ENCODE measurements around the gene DGKA.
"Not testable (repeated sequence)": the region's sequence is repeated elsewhere in the genome, so short reads cannot be mapped to it uniquely, and the experiment has no call there.

Gene DGKA

DNA sequence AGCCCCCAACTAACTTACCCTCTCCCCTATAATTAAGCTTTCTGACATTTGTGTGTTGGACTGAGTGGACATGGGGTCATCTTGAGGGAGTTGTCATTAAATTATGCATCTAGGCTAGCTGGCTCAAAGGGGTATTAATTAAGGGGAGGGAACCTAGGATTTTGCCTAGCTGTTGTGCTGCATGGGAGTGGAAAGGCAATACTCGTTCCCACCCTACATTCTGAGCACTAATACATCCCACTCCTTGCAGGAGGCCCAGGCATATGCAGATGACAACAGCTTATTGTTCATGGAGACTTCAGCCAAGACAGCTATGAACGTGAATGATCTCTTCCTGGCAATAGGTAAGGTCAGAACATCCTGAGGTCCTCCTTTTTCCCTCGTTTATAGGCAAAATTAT, 60.1 kb downstream of the DGKA start:
- H3K36me3 ChIP-seq (ENCODE audit: insufficient read depth, insufficient read length, low read length) = peaks cover 91% of the 10 kb centered on the region
- DNase-seq (ENCODE audit: low read depth, low spot score) = no peak

DNA sequence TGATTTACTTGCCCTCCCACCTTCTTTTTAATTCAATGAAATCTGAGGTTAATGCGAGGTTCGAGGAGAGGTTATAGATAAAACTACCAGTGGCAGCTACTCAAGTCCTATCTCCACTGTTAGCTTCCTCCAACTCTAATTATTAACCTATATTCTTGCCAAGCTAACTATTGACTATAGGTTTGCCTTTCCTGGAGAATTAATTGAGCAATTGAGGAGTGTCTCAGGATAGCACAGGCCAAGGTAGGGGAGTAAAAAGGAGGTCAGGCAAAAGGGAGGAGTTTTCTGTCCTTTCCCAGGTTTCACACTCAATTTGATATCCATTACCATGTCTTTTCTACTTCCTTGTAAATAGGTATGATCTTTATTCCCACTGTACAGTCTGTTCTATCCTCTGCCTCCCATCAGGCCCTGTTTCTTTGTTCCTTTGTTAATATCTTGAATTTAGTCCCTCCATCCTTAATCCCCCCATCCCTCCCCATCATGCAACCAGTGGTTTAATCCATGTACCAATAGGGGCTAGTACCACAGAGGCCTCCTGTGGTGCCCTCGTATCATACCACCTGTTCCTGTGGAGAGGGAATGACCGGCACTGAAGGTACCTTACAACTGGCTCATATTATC, 62.4 kb downstream of the DGKA start:
- Histone ChIP-seq H3K4me1 (ENCODE audit: insufficient read depth, insufficient read length) (peaks cover under 1% of the 10 kb centered on the region), H3K4me3 (ENCODE audit: insufficient read length, low read depth) (no peak overlapping the region), H3K27me3 (ENCODE audit: insufficient read depth, insufficient read length) (no peaks in the 10 kb centered on the region), H3K9me3 (ENCODE audit: insufficient read depth, low read length) (no peaks in the 10 kb centered on the region), H3K9ac (ENCODE audit: insufficient read length, low read depth) (no peak overlapping the region), H3K36me3 (ENCODE audit: insufficient read depth, insufficient read length, low read length) (peaks cover 73% of the 10 kb centered on the region)
- DNase-seq (ENCODE audit: low read depth, low spot score) = no peak
- TF ChIP-seq ZNF274 (IDR thresholded peaks at IDR 0.05; ENCODE audit: low read depth, low read length) (no peak), SUZ12 (IDR thresholded peaks at IDR 0.05; ENCODE audit: extremely low read depth, insufficient read depth, insufficient read length) (no peak), YY1 (IDR thresholded peaks at IDR 0.05; ENCODE audit: insufficient read depth, insufficient read length) (no peak)

More for the DNA sequence above, 60.1 kb downstream of the DGKA start:
- no peak for TF ChIP-seq ZNF274 (IDR thresholded peaks at IDR 0.05; ENCODE audit: low read depth, low read length)
- Histone ChIP-seq H3K27me3 (ENCODE audit: insufficient read depth, insufficient read length) (no peaks in the 10 kb centered on the region), H3K4me1 (ENCODE audit: insufficient read depth, insufficient read length) (no peaks in the 10 kb centered on the region), H3K9me3 (ENCODE audit: insufficient read depth, low read length) (no peaks in the 10 kb centered on the region), H3K4me3 (ENCODE audit: insufficient read length, low read depth) (no peak overlapping the region), H3K9ac (ENCODE audit: insufficient read length, low read depth) (no peak overlapping the region)

DNA sequence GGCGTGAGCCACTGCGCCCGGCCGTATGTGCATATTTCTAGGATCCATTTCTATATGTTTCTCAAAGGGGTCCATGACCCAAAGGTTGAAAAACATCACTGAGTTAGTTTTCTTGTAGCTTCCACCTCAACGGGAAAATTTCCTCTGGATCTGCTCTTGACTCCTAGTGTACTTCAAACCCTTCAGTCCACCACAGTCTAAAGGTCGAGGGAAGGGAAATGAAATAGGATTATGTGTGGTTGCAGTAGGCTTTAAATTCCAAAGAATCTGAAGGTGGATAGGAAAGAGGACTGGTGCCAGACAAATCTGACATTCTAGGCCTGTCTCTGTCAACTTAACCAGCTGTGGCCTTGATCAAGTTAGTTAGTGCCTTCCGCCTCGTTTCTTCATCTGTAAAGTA, 64.4 kb downstream of the DGKA start:
- no peak for TF ChIP-seq ZNF274 (IDR thresholded peaks at IDR 0.05; ENCODE audit: low read depth, low read length)
- TF ChIP-seq YY1 (IDR thresholded peaks at IDR 0.05; ENCODE audit: insufficient read depth, insufficient read length) = no peak
- no peak for TF ChIP-seq SUZ12 (IDR thresholded peaks at IDR 0.05; ENCODE audit: extremely low read depth, insufficient read depth, insufficient read length)
- Histone ChIP-seq H3K27me3 (ENCODE audit: insufficient read depth, insufficient read length) (no peaks in the 10 kb centered on the region), H3K36me3 (ENCODE audit: insufficient read depth, insufficient read length, low read length) (peaks cover 56% of the 10 kb centered on the region), H3K4me3 (ENCODE audit: insufficient read length, low read depth) (no peak overlapping the region), H3K9me3 (ENCODE audit: insufficient read depth, low read length) (no peaks in the 10 kb centered on the region; the same call in 1 of the 2 replicates), H3K9ac (ENCODE audit: insufficient read length, low read depth) (no peak overlapping the region), H3K4me1 (ENCODE audit: insufficient read depth, insufficient read length) (peaks cover 3% of the 10 kb centered on the region)
- DNase-seq (ENCODE audit: low read depth, low spot score) = no peak

DNA sequence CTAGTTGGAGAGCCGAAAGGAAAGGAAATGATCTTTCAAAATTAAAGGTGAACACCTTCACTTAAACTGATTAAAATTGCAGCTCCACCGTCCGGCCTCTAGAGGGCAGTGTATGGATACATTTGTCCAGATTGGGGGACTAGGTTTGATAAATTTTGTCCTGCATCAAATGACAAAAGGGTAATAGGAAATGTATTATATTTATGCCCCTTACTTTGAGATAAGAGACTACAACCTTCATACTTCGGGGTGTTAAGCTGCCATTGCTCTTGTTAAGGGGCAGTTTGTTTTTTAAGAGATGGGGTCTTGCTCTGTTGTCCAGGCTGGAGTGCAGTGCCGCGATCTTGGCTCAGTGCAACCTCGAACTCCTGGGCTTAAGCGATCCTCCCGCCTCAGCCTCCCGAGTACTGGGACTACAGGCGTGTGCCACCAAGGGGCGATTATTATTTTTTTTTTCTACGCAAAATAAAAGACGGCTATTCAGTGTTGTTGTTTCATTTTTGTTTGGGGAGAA, 65.3 kb downstream of the DGKA start:
- Histone ChIP-seq H3K4me1 (ENCODE audit: insufficient read depth, insufficient read length) (peaks cover 3% of the 10 kb centered on the region), H3K4me3 (ENCODE audit: insufficient read length, low read depth) (peak overlapping the region; percentile 32), H3K9ac (ENCODE audit: insufficient read length, low read depth) (peak overlapping the region; percentile 68), H3K36me3 (ENCODE audit: insufficient read depth, insufficient read length, low read length) (peaks cover 47% of the 10 kb centered on the region), H3K9me3 (ENCODE audit: insufficient read depth, low read length) (no peaks in the 10 kb centered on the region; the same call in 1 of the 2 replicates), H3K27me3 (ENCODE audit: insufficient read depth, insufficient read length) (no peaks in the 10 kb centered on the region)
- DNase-seq (ENCODE audit: low read depth, low spot score) = no peak
- TF ChIP-seq YY1 (IDR thresholded peaks at IDR 0.05; ENCODE audit: insufficient read depth, insufficient read length) = no peak
- TF ChIP-seq ZNF274 (IDR thresholded peaks at IDR 0.05; ENCODE audit: low read depth, low read length) = no peak
- TF ChIP-seq SUZ12 (IDR thresholded peaks at IDR 0.05; ENCODE audit: extremely low read depth, insufficient read depth, insufficient read length) = no peak

DNA sequence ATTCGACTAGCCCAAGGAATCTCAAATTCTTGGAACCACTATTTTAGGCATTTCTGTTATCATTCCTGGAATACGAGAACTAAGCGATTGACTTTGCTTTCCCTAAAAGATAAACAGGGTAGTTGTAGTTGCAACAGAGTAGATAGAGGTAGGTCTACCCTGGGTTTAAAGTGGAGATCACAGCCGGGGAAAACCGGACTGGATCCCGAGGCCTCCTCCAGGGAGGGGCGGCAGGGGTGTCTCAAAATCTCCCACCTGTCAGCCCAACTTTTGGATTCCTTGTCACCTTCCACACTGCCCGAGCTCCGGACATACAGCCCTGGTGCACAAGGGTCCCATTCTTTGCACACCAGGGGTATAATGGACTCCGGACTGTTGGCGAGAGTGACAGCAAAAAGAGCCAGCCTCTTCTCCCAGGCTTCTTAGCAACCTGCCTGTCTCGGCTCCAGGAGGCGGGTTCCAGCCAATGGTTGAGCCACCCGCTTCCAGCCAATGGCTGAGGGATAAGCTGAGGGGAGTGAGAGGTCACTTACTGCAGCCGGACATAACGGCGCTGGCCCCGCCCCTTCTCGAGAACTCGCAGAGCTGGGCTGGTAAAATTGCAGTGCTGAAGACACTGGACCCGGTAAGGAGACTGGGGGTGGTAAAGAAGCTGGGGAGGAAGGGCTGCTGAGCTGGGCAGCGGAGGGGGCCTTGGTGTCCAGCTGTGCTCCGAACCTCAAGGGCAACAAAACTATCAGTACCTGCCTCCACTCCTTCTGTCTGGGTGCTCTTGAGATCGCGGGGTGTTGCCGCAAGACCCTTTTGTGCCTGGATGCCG, 66.0 kb downstream of the DGKA start, which contains the start of gene SUOX:
TSS of gene SUOX (plus strand) at position 562 of the 820 bp plus-strand sequence. CDS start 4,946 bp downstream, outside the sequence.
- H3K36me3 ChIP-seq (ENCODE audit: insufficient read depth, insufficient read length, low read length) = peaks cover 45% of the 10 kb centered on the region
- no peak for TF ChIP-seq YY1 (IDR thresholded peaks at IDR 0.05; ENCODE audit: insufficient read depth, insufficient read length)
- no peak for TF ChIP-seq ZNF274 (IDR thresholded peaks at IDR 0.05; ENCODE audit: low read depth, low read length)
- no peak for TF ChIP-seq SUZ12 (IDR thresholded peaks at IDR 0.05; ENCODE audit: extremely low read depth, insufficient read depth, insufficient read length)
- peaks cover 3% of the 10 kb centered on the region for H3K4me1 ChIP-seq (ENCODE audit: insufficient read depth, insufficient read length)
- no peaks in the 10 kb centered on the region; the same call in 1 of the 2 replicates for H3K9me3 ChIP-seq (ENCODE audit: insufficient read depth, low read length)
- no peaks in the 10 kb centered on the region for H3K27me3 ChIP-seq (ENCODE audit: insufficient read depth, insufficient read length)
- DNase-seq (ENCODE audit: low read depth, low spot score) = peak; percentile 95
- peak within 1 kb of the TSS; percentile 88 for H3K9ac ChIP-seq (ENCODE audit: insufficient read length, low read depth)
- H3K4me3 ChIP-seq (ENCODE audit: insufficient read length, low read depth) = peak within 1 kb of the TSS; percentile 80

DNA sequence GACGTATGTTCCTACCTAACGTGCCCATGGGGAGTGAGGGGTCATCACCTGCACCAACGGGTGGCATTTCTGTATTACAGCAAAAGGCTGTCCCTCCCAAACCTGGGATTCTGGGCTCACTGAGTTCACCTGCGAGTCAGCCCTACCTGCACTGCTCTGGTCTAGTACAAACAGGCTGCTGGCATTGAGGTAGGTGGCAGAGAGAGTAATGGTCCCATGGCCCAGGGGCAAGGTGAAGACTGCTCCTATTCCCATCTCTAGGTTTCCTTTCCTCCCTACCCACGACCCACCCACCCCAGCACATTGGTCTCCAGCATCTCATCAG, 66.5 kb downstream of the DGKA start:
- TF ChIP-seq YY1 (IDR thresholded peaks at IDR 0.05; ENCODE audit: insufficient read depth, insufficient read length) (no peak), SUZ12 (IDR thresholded peaks at IDR 0.05; ENCODE audit: extremely low read depth, insufficient read depth, insufficient read length) (no peak)
- Histone ChIP-seq H3K4me3 (ENCODE audit: insufficient read length, low read depth) (peak overlapping the region; percentile 80), H3K9me3 (ENCODE audit: insufficient read depth, low read length) (no peaks in the 10 kb centered on the region; the same call in 1 of the 2 replicates), H3K9ac (ENCODE audit: insufficient read length, low read depth) (peak overlapping the region; percentile 88), H3K36me3 (ENCODE audit: insufficient read depth, insufficient read length, low read length) (peaks cover 45% of the 10 kb centered on the region), H3K4me1 (ENCODE audit: insufficient read depth, insufficient read length) (peaks cover 3% of the 10 kb centered on the region), H3K27me3 (ENCODE audit: insufficient read depth, insufficient read length) (no peaks in the 10 kb centered on the region)
- no peak for DNase-seq (ENCODE audit: low read depth, low spot score)

DNA sequence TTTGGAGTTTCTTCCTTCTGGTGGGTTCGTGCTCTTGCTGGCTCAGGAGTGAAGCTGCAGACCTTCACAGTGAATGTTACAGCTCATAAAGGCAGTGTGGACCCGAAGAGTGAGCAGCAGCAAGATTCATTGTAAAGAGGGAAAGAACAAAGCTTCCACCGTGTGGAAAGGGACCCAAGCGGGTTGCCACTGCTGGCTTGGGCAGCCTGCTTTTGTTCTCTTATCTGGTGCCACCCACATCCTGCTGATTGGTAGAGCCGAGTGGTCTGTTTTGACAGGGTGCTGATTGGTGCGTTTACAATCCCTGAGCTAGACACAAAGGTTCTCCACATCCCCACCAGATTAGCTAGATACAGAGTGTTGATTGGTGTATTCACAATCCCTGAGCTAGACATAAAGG, 68.6 kb downstream of the DGKA start:
- not testable (repeated sequence) for DNase-seq (ENCODE audit: low read depth, low spot score); H3K9me3 ChIP-seq (ENCODE audit: insufficient read depth, low read length)

DNA sequence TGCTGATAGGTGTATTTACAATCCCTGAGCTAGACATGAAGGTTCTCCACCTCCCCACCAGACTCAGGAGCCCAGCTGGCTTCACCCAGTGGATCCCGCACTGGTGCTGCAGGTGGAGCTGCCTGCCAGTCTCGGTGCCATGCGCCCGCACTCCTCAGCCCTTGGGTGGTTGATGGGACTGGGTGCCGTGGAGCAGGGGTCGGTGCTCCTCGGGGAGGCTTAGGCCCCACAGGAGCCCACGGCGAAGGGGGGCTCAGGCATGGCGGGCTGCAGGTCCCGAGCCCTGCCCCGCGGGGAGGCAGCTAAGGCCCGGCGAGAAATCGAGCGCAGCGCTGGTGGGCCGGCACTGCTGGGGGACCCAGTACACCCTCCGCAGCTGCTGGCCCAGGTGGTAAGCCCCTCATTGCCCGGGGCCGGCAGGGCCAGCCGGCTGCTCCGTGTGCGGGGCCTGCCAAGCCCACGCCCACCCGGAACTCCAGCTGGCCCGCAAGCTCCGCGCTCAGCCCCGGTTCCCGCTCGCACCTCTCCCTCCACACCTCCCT, 69.1 kb downstream of the DGKA start:
- peaks cover 37% of the 10 kb centered on the region for H3K36me3 ChIP-seq (ENCODE audit: insufficient read depth, insufficient read length, low read length)
- H3K27me3 ChIP-seq (ENCODE audit: insufficient read depth, insufficient read length); H3K4me1 ChIP-seq (ENCODE audit: insufficient read depth, insufficient read length); H3K4me3 ChIP-seq (ENCODE audit: insufficient read length, low read depth); DNase-seq (ENCODE audit: low read depth, low spot score); H3K9ac ChIP-seq (ENCODE audit: insufficient read length, low read depth); H3K9me3 ChIP-seq (ENCODE audit: insufficient read depth, low read length): not testable (repeated sequence)

More for the DNA sequence above, 68.6 kb downstream of the DGKA start:
- H3K36me3 ChIP-seq (ENCODE audit: insufficient read depth, insufficient read length, low read length) = peaks cover 39% of the 10 kb centered on the region
- H3K27me3 ChIP-seq (ENCODE audit: insufficient read depth, insufficient read length); H3K9ac ChIP-seq (ENCODE audit: insufficient read length, low read depth); H3K4me3 ChIP-seq (ENCODE audit: insufficient read length, low read depth); H3K4me1 ChIP-seq (ENCODE audit: insufficient read depth, insufficient read length): not testable (repeated sequence)

All from NT2/D1 (cell line).